HG02938 (cell line): ENCODE measurements around the gene FCHSD2.
"Not testable (repeated sequence)": the region's sequence is repeated elsewhere in the genome, so short reads cannot be mapped to it uniquely, and the experiment has no call there.

ENCODE experiments used
- ATAC-seq: cut with Tn5 transposase; IDR thresholded peaks from one replicate; pipeline ENCODE4 v1.9.1; 2021; ENCODE audit warnings: mild to moderate bottlenecking, moderate library complexity; ENCODE audit not compliant: unreplicated experiment

FCHSD2 gene

GRCh38 chr11:73017024-73017751 is 124.9 kb downstream of the FCHSD2 start:
- ATAC-seq: no peak

DNA sequence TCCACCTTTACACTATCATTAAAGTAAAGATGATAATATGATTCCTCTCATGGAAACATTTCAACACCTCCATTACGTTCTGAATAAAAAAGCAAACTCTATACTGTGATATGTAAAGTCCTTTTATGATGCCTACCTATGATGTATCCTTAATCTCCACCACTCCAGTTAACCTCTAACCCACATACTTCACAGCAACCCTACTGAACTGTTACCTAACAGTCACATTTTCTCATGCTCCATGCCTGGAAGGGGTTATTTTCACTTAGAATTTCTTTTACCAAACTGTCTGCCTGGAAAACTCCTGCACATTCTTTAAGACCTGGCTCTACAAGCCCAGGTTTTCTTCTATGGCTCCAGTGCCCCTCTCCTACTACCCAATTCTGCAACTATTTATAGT is 129.1 kb downstream of the FCHSD2 start:
- ATAC-seq: no peak

- no peak for ATAC-seq
Measured at GRCh38 chr11:73012121-73012863, 129.8 kb downstream of the FCHSD2 start.

DNA sequence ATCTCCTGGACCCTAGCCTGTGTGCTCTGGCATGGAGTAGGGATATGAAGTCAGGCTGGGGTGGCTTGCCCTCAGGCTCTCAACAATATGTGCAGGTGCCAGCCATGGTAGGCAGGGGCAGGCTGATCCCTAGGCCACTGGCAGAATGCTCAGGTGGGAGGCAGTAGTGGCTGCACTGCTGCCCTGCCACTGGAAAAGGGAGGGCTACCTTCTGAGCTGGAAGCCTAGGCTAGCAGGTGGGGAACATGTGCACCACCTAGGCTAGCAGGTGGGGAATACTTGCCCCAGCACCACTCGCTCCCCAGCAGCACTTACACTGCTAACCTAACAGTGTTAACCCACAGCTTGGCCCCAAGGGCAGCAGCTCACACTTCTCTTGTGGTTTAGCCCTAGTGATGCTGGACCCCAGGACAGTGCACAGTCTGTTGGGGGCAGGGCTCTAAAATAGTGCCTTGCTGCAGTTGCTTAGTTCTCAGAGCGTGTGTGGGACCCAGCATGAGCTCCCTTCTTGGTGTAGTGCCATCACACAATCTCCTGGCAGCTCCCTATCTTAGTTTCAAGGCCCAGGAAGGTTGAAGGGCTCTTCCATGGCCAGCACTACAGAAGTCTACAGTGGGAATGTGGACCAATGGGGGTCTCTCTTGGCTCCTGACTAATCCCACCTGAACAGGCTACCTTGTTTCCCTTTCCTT is 130.8 kb downstream of the FCHSD2 start:
- no peak for ATAC-seq

GRCh38 chr11:73009972-73010371 is 132.1 kb downstream of the FCHSD2 start:
- ATAC-seq: no peak

- no peak for ATAC-seq
Measured at GRCh38 chr11:73004088-73004487, 138.0 kb downstream of the FCHSD2 start.

GRCh38 chr11:73003088-73003487 is 139.0 kb downstream of the FCHSD2 start:
- ATAC-seq: no peak

- ATAC-seq: no peak
Measured at GRCh38 chr11:73002214-73002613, 139.9 kb downstream of the FCHSD2 start.

DNA sequence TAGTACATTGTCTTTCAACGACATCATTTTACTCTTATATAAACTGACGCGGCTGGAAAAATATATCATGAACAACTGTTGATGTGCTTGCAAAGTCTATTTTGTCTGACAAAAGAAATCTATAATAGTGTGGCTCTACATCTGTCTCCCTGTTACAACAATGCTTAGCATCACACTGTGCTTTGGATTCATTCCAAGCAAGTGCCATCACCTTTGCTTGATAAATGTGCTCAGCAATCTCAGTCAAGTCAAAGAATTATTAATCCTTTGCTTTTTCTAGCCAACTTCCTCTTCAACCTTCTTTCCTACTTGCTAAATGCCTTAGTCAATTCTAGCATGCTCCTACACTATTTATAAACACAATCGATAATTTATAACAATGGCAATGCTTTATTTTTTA is 140.5 kb downstream of the FCHSD2 start:
- ATAC-seq: no peak

DNA sequence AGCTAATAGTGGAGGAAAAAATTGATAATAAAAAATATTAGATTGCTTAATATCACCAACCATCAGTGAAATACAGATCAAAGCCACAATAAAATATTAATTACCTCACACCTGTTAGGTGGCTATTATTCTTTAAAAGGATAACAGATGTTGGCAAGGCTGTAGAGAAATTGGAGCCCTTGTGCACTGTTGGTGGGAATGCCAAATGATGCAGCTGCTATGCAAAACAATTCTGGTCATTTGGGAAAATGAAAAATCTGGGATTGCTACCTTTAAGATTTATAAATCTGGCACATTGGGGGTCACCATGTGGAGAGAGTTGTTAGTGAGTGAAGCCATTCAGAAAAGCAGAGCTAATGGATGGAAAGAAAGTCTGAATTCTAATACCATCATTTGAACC is 143.4 kb downstream of the FCHSD2 start:
- ATAC-seq: no peak

- ATAC-seq: no peak
Measured at GRCh38 chr11:72996959-72997358, 145.2 kb downstream of the FCHSD2 start.

DNA sequence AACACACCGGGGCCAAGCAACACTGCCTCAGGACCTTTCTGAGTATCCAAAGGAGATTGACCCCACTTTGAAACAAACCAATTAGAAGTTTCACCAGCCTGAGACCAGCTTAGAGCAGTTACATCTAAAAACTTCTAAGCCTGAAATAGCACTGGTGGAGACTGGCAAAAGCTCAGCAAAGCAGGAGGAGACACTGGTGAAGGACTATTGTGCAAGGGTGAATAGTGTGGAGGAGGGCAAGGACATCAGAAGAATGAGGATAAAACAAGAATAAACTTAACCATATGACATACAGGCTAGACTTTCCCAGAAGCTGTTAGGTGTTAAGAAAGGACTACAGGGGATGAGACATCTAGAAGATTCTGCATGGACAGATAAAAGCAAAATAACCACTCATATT is 152.4 kb downstream of the FCHSD2 start:
- no peak for ATAC-seq

GRCh38 chr11:72988821-72989220 is 153.3 kb downstream of the FCHSD2 start:
- ATAC-seq: no peak

- no peak for ATAC-seq
Measured at GRCh38 chr11:72985645-72986044, 156.5 kb downstream of the FCHSD2 start.

- no peak for ATAC-seq
Measured at GRCh38 chr11:72984453-72985077, 157.6 kb downstream of the FCHSD2 start.

- ATAC-seq: no peak
Measured at GRCh38 chr11:72983560-72983959, 158.6 kb downstream of the FCHSD2 start.

GRCh38 chr11:72981971-72982685 is 160.0 kb downstream of the FCHSD2 start:
- ATAC-seq: no peak

DNA sequence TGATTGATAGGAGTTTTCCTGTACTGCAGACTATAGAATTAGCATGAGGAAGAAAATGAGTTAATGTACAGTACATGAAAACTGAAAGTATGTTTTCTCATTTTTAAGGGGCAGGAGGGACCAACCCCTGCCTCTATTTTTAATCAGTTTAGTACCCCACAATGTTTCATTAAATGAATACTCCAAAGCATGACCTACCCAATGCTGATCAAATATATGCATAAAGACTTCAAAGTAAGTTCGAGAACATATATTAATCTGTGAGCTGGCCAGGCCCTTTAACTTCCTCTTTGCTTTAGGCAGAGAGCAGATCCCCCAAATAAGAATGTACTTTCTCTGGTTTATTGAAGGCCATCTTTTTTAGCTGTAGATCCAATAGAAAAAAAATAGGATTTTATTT is 161.0 kb downstream of the FCHSD2 start:
- ATAC-seq: no peak

DNA sequence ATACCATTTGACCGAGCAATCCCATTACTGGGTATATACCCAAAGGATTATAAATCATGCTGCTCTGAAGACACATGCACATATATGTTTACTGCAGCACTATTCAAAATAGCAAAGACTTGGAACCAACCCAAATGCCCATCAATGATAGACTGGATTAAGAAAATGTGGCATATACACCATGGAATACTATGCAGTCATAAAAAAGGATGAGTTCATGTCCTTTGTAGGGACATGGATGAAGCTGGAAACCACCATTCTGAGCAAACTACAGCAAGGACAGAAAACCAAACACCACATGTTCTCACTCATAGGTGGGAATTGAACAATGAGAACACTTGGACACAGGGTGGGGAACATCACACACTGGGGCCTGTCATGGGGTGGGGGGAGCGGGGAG is 164.3 kb downstream of the FCHSD2 start:
- ATAC-seq: not testable (repeated sequence)

DNA sequence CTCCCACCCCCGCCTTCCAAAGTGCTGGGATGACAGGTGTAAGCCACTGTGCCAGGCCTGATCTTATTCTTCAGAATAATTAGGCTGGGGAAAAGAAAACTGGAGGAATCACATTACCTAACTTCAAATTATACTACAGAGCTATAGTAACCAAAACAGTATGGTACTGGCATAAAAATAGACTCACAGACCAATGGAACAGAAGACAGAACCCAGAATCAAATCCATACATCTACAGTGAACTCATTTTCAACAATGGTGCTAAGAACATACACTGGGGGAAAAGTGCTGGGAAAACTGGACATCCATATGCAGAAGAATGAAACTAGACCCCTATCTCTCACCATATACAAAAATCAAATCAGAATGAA is 165.6 kb downstream of the FCHSD2 start:
- ATAC-seq: not testable (repeated sequence)
